OCI-LY1 (cell line): ENCODE data around the gene TNFAIP1.

ENCODE experiments used
- EZH2 ChIP-seq: fragments of 200-600 bp; sonication (generic), shearing (Covaris generic); IDR thresholded peaks from 2 replicates; pipeline ENCODE4 v1.8.0; 2017; ENCODE audit warnings: borderline replicate concordance, mixed run types, mild to moderate bottlenecking, antibody characterized with exemption, low read length, moderate library complexity, mixed read lengths
- TF ChIP-seq, protein P1 (sequence below): fragments of 200-600 bp; sonication (generic), shearing (Covaris generic); IDR thresholded peaks from 2 replicates; pipeline ENCODE4 v1.5.1; 2017; ENCODE audit warnings: mild to moderate bottlenecking, antibody characterized with exemption, low read length, moderate library complexity, mixed read lengths

GRCh38 chr17:28333083-28333746, 2.3 kb upstream of the TNFAIP1 start:
- TF ChIP-seq, protein P1, sequence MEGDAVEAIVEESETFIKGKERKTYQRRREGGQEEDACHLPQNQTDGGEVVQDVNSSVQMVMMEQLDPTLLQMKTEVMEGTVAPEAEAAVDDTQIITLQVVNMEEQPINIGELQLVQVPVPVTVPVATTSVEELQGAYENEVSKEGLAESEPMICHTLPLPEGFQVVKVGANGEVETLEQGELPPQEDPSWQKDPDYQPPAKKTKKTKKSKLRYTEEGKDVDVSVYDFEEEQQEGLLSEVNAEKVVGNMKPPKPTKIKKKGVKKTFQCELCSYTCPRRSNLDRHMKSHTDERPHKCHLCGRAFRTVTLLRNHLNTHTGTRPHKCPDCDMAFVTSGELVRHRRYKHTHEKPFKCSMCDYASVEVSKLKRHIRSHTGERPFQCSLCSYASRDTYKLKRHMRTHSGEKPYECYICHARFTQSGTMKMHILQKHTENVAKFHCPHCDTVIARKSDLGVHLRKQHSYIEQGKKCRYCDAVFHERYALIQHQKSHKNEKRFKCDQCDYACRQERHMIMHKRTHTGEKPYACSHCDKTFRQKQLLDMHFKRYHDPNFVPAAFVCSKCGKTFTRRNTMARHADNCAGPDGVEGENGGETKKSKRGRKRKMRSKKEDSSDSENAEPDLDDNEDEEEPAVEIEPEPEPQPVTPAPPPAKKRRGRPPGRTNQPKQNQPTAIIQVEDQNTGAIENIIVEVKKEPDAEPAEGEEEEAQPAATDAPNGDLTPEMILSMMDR = no peak
- TF ChIP-seq EZH2 = no peak
